Peyer's patch (tissue), 4 donors: ENCODE results near the gene CCR5AS.
"Not testable (repeated sequence)": the region's sequence is repeated elsewhere in the genome, so short reads cannot be mapped to it uniquely, and the experiment has no call there.

Source experiments
- POLR2A ChIP-seq, 2 donors: fragments of 450-650 bp; IDR thresholded peaks; one replicate each; pipeline ENCODE4 v1.5.1; 2017; ENCODE audit warnings: antibody characterized with exemption in 2 of 2, mild to moderate bottlenecking in 2 of 2, moderate library complexity in 2 of 2
- TF ChIP-seq, protein P1 (sequence below), 6 experiments: fragments of 450-650 bp in 4 of 6; fragments of 200-600 bp in 2 of 6; sonication (generic) in 1 of 6; IDR thresholded peaks; one replicate each; pipeline ENCODE4 v1.5.1; 2017 to 2019; ENCODE audit warnings: antibody characterized with exemption in 6 of 6, mild to moderate bottlenecking in 3 of 6, moderate library complexity in 1 of 6

- TF ChIP-seq, protein P1, sequence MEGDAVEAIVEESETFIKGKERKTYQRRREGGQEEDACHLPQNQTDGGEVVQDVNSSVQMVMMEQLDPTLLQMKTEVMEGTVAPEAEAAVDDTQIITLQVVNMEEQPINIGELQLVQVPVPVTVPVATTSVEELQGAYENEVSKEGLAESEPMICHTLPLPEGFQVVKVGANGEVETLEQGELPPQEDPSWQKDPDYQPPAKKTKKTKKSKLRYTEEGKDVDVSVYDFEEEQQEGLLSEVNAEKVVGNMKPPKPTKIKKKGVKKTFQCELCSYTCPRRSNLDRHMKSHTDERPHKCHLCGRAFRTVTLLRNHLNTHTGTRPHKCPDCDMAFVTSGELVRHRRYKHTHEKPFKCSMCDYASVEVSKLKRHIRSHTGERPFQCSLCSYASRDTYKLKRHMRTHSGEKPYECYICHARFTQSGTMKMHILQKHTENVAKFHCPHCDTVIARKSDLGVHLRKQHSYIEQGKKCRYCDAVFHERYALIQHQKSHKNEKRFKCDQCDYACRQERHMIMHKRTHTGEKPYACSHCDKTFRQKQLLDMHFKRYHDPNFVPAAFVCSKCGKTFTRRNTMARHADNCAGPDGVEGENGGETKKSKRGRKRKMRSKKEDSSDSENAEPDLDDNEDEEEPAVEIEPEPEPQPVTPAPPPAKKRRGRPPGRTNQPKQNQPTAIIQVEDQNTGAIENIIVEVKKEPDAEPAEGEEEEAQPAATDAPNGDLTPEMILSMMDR (IDR thresholded peaks at IDR 0.05): not testable (repeated sequence)
- not testable (repeated sequence) for TF ChIP-seq POLR2A (IDR thresholded peaks at IDR 0.05)
Measured at GRCh38 chr3:46427404-46427803, 20.5 kb upstream of the CCR5AS start.
